IMR-90 (cell line): ENCODE measurements around the gene REV3L. TPM values are rescaled to one million over a fixed set of nuclear protein-coding genes. Genes with fewer than 3 reads are reported as not detected.

Source experiments
- ATAC-seq: fragments of 200-7000 bp; cut with Tn5 transposase; 2 replicates; pipeline ENCODE4 v1.9.1; 2020; ENCODE audit warnings: low read depth, mild to moderate bottlenecking, moderate library complexity
- BruUV-seq: library from RNA; stranded (reverse); fragments of 400-500 nt; replicated peaks from 2 replicates; lab custom pipeline; 2021; lab: Mats Ljungman, UMichigan
- CTCF ChIA-PET: fragments of 300-600 bp; formaldehyde crosslinking; extraction: SDS; loops from one replicate; lab custom pipeline; 2021; ENCODE audit warnings: antibody characterized with exemption; lab: Yijun Ruan, JAX
- POLR2A ChIA-PET: fragments of 300-600 bp; sonication (Branson Sonifier 250); formaldehyde crosslinking; loops from one replicate; lab custom pipeline; 2022; ENCODE audit warnings: antibody characterized with exemption; ENCODE audit not compliant: unreplicated experiment; lab: Charles Lee
- DNase-seq: peaks from one replicate; pipeline ENCODE4 v3.0.0; 2013
- H2AFZ ChIP-seq: replicated peaks from 2 replicates; pipeline ENCODE3; 2013; ENCODE audit warnings: low read length, mild to moderate bottlenecking; ENCODE audit not compliant: poor library complexity
- H2AK5ac ChIP-seq: 2 replicates; pipeline ENCODE4 v1.6.1; 2013; ENCODE audit warnings: low read depth, low read length, inconsistent platforms
- H2AK9ac ChIP-seq: replicated peaks from 2 replicates; pipeline ENCODE3; 2013; ENCODE audit warnings: mild to moderate bottlenecking, low read depth, low read length, moderate library complexity; ENCODE audit not compliant: poor library complexity
- H2BK120ac ChIP-seq: 2 replicates; pipeline ENCODE4 v1.6.1; 2013; ENCODE audit warnings: low read depth, low read length, inconsistent platforms
- H2BK15ac ChIP-seq: 3 replicates; pipeline ENCODE4 v1.6.1; 2013; ENCODE audit warnings: low read depth, low read length, inconsistent platforms
- H2BK20ac ChIP-seq: 2 replicates; pipeline ENCODE4 v1.6.1; 2013; ENCODE audit warnings: low read depth, mild to moderate bottlenecking, inconsistent platforms, low read length, moderate library complexity
- H2BK5ac ChIP-seq: 2 replicates; pipeline ENCODE4 v1.6.1; 2013; ENCODE audit warnings: mild to moderate bottlenecking, low read depth, low read length, inconsistent platforms; ENCODE audit not compliant: poor library complexity, severe bottlenecking
- H3K14ac ChIP-seq: replicated peaks from 2 replicates; pipeline ENCODE4 v1.6.1; 2013; ENCODE audit warnings: low read depth, low read length, inconsistent platforms
- H3K18ac ChIP-seq: 2 replicates; pipeline ENCODE4 v1.6.1; 2013; ENCODE audit warnings: low read depth, low read length, control low read depth
- H3K23ac ChIP-seq: 2 replicates; pipeline ENCODE4 v1.6.1; 2013; ENCODE audit warnings: low read depth, low read length, inconsistent platforms
- H3K27ac ChIP-seq: 2 replicates; pipeline ENCODE4 v1.5.1; 2013; ENCODE audit warnings: mild to moderate bottlenecking, control low read depth, low read length; ENCODE audit not compliant: insufficient read depth
- H3K27me3 ChIP-seq: 2 replicates; pipeline ENCODE4 v1.6.1; 2013; ENCODE audit warnings: low read length; ENCODE audit not compliant: control insufficient read depth, insufficient read depth
- H3K36me3 ChIP-seq: 2 replicates; pipeline ENCODE4 v1.6.1; 2013; ENCODE audit warnings: low read length, mixed read lengths; ENCODE audit not compliant: control insufficient read depth, insufficient read depth
- H3K4ac ChIP-seq: 2 replicates; pipeline ENCODE4 v1.6.1; 2013; ENCODE audit warnings: low read depth, low read length, inconsistent platforms
- H3K4me1 ChIP-seq: 2 replicates; pipeline ENCODE4 v1.6.1; 2013; ENCODE audit warnings: low read length, mixed read lengths; ENCODE audit not compliant: control insufficient read depth, insufficient read depth
- H3K4me2 ChIP-seq: 2 replicates; pipeline ENCODE4 v1.6.1; 2013; ENCODE audit warnings: low read depth, mild to moderate bottlenecking, control low read depth, low read length, moderate library complexity
- H3K4me3 ChIP-seq: 2 replicates; pipeline ENCODE4 v1.5.1; 2013; ENCODE audit warnings: low read depth, mild to moderate bottlenecking, control low read depth, low read length, moderate library complexity; ENCODE audit not compliant: insufficient read depth
- H3K56ac ChIP-seq: 2 replicates; pipeline ENCODE4 v1.6.1; 2013; ENCODE audit warnings: low read length, inconsistent platforms; ENCODE audit not compliant: insufficient read depth; ENCODE audit errors: extremely low read depth
- H3K79me1 ChIP-seq, 2 experiments: 2 replicates each; pipeline ENCODE4 v1.6.1; 2013; ENCODE audit warnings: low read length in 2 of 2, inconsistent platforms in 1 of 2, low read depth in 1 of 2
- H3K9ac ChIP-seq: 2 replicates; pipeline ENCODE4 v1.6.1; 2013; ENCODE audit warnings: low read depth, low read length, control low read depth
- H3K9me1 ChIP-seq: 2 replicates; pipeline ENCODE4 v1.6.1; 2013; ENCODE audit warnings: low read length, inconsistent platforms; ENCODE audit not compliant: insufficient read depth
- H3K9me3 ChIP-seq: 2 replicates; pipeline ENCODE4 v1.6.1; 2013; ENCODE audit warnings: low read length; ENCODE audit not compliant: control insufficient read depth, insufficient read depth
- H4K20me1 ChIP-seq: 2 replicates; pipeline ENCODE4 v1.6.1; 2013; ENCODE audit warnings: low read length, inconsistent platforms; ENCODE audit not compliant: insufficient read depth
- H4K5ac ChIP-seq: 2 replicates; pipeline ENCODE4 v1.6.1; 2013; ENCODE audit warnings: mild to moderate bottlenecking, low read depth, low read length, control low read depth
- H4K8ac ChIP-seq, 2 experiments: 2 replicates each; pipeline ENCODE4 v1.6.1; 2013; ENCODE audit warnings: low read depth in 2 of 2, low read length in 2 of 2, control low read depth in 1 of 2, inconsistent platforms in 1 of 2
- H4K91ac ChIP-seq: 2 replicates; pipeline ENCODE4 v1.6.1; 2013; ENCODE audit warnings: low read depth, low read length, inconsistent platforms; ENCODE audit not compliant: insufficient read depth
- BHLHE40 ChIP-seq: fragments of 150-350 bp; IDR thresholded peaks from 2 replicates; pipeline ENCODE4 v1.6.1; 2016; ENCODE audit warnings: mild to moderate bottlenecking, low read depth, low read length
- FOS ChIP-seq: fragments of 150-350 bp; IDR thresholded peaks from 2 replicates; pipeline ENCODE4 v1.6.1; 2016; ENCODE audit warnings: low read depth, low read length
- MAZ ChIP-seq: IDR thresholded peaks from 2 replicates; pipeline ENCODE4 v1.6.1; 2012; ENCODE audit warnings: low read depth, mild to moderate bottlenecking, low read length, improper control_type of control experiment, moderate library complexity, borderline replicate concordance
- NFE2L2 ChIP-seq: fragments of 150-350 bp; IDR thresholded peaks from 2 replicates; pipeline ENCODE4 v1.6.1; 2016; ENCODE audit warnings: low read depth, mild to moderate bottlenecking, low read length
- POLR2A ChIP-seq: IDR thresholded peaks from 2 replicates; pipeline ENCODE4 v1.6.1; 2012; ENCODE audit warnings: mild to moderate bottlenecking, low read depth, low read length
- SMC3 ChIP-seq: fragments of 150-350 bp; IDR thresholded peaks from 2 replicates; pipeline ENCODE4 v1.6.1; 2016; ENCODE audit warnings: low read depth, mild to moderate bottlenecking, antibody characterized with exemption, low read length, moderate library complexity
- WGBS, 2 experiments: methylation state at CpG; one replicate each; pipeline versions ENCODE4 v1.1.5 to v1.1.7; 2013; ENCODE audit warnings: missing lambda C conversion rate in 2 of 2; ENCODE audit not compliant: insufficient read length in 1 of 2; ENCODE audit errors: extremely low coverage in 2 of 2; 5-methylcytosine and 5-hydroxymethylcytosine counted together
- dilution Hi-C: fragments of 300-500 bp; cut with HindIII; formaldehyde crosslinking; loops from one replicate; pipeline ENCODE4 v1.14.3; 2018; ENCODE audit warnings: low sequenced_read_pairs; ENCODE audit not compliant: unreplicated experiment
- in situ Hi-C: fragments of 300-500 bp; cut with MboI; formaldehyde crosslinking; loops from 3 replicates; pipeline ENCODE4 v1.14.3; 2019; ENCODE audit warnings: low sequenced_read_pairs, inconsistent platforms, mixed read lengths
- intact Hi-C: fragments of 100-400 bp; cut with micrococcal nuclease; formaldehyde crosslinking; loops from 2 replicates; pipeline ENCODE4 v1.10.0; 2022
- polyA plus RNA-seq, 3 experiments: library from polyadenylated mRNA; depleted of rRNA; stranded (reverse); fragments of >200 nt; gene quantifications; 2 replicates each; pipeline ENCODE4 v1.2.3, GENCODE V29; 2012; ENCODE audit warnings: low replicate concordance in 1 of 3
- total RNA-seq: library from RNA; depleted of rRNA; stranded (reverse); fragments of >200 nt; gene quantifications from 2 replicates; pipeline ENCODE4 v1.2.3, GENCODE V29; 2012
- TF ChIP-seq, protein P1 (sequence below): fragments of 150-350 bp; IDR thresholded peaks from 2 replicates; pipeline ENCODE4 v1.6.1; 2017; ENCODE audit warnings: mild to moderate bottlenecking, antibody characterized with exemption, low read length, low read depth
- TF ChIP-seq, protein P2 (sequence below): fragments of 150-350 bp; IDR thresholded peaks from 2 replicates; pipeline ENCODE4 v1.6.1; 2016; ENCODE audit warnings: low read depth, mild to moderate bottlenecking, low read length, moderate library complexity, borderline replicate concordance

The REV3L gene
- total and polyA plus RNA-seq, 2 of the 4 experiments (the other 2 are of a cell fraction) = 7.4 to 15.4 TPM

DNA sequence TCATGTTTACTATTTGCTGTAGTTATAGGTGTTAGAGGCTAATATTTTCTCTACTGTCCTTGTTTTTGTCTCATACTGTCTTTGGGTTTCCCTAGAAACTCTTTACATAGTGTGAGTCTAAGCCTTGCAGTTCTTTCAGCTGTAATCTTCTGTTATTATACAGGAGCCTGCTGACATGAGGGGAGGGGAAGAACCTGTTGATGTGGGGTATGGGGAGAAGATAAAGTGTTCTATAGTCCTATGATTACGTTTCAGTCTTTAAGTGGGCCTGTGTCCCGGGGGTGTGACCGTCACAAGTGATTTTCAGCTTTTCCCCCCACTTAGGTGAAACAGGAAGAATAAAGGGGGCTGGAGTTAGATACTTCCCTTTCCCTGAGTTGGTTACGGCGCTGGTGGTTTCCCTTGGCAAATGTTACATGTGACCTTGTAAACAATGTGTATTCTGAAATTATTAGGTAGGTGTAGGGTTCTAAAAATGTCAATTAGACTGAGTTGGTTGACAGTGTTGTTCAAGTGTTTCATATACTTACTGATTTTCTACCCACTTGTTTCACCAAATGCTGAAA lies 41.3 kb downstream of the REV3L start:
- no peak overlapping the region for H2BK15ac ChIP-seq
- H3K14ac ChIP-seq = no peak overlapping the region
- no peak overlapping the region for H4K5ac ChIP-seq
- H3K36me3 ChIP-seq = peaks cover 2% of the 10 kb centered on the region; the same call in 1 of the 2 replicates
- H2AK5ac ChIP-seq = no peak overlapping the region
- TF ChIP-seq, protein P1, sequence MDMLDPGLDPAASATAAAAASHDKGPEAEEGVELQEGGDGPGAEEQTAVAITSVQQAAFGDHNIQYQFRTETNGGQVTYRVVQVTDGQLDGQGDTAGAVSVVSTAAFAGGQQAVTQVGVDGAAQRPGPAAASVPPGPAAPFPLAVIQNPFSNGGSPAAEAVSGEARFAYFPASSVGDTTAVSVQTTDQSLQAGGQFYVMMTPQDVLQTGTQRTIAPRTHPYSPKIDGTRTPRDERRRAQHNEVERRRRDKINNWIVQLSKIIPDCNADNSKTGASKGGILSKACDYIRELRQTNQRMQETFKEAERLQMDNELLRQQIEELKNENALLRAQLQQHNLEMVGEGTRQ = no peak
- TF ChIP-seq POLR2A (no peak), SMC3 (no peak), MAZ (no peak), NFE2L2 (no peak), FOS (no peak), BHLHE40 (no peak)
- TF ChIP-seq, protein P2, sequence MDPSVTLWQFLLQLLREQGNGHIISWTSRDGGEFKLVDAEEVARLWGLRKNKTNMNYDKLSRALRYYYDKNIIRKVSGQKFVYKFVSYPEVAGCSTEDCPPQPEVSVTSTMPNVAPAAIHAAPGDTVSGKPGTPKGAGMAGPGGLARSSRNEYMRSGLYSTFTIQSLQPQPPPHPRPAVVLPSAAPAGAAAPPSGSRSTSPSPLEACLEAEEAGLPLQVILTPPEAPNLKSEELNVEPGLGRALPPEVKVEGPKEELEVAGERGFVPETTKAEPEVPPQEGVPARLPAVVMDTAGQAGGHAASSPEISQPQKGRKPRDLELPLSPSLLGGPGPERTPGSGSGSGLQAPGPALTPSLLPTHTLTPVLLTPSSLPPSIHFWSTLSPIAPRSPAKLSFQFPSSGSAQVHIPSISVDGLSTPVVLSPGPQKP = no peak
- H2AK9ac ChIP-seq = no peak overlapping the region
- H4K20me1 ChIP-seq = peaks cover 42% of the 10 kb centered on the region
- H2BK5ac ChIP-seq = no peak overlapping the region
- no peak overlapping the region for H3K4me3 ChIP-seq
- no peaks in the 10 kb centered on the region for H3K9me3 ChIP-seq
- ChIA-PET CTCF (no interaction called here), POLR2A (no interaction called here)
- no peak overlapping the region for H2BK120ac ChIP-seq
- intact Hi-C loops = no loop called here
- no peak overlapping the region for H3K23ac ChIP-seq
- H3K9ac ChIP-seq = no peak overlapping the region
- WGBS, 2 experiments = no CpG with 5 or more reads among the region's 5 CpGs
- BruUV-seq = no TSS peak
- H3K27me3 ChIP-seq = no peaks in the 10 kb centered on the region
- dilution Hi-C loops = no loop called here
- in situ Hi-C loops = no loop called here
- H2BK20ac ChIP-seq = no peak overlapping the region
- H3K4me1 ChIP-seq = peaks cover 2% of the 10 kb centered on the region; the same call in 1 of the 2 replicates
- no peak overlapping the region for H3K27ac ChIP-seq
- H4K91ac ChIP-seq = no peak overlapping the region
- H3K56ac ChIP-seq = no peak overlapping the region
- no peaks in the 10 kb centered on the region for H3K9me1 ChIP-seq
- no peak overlapping the region for H3K18ac ChIP-seq
- no peak overlapping the region for H3K4me2 ChIP-seq
- DNase-seq = no peak
- H3K79me1 ChIP-seq = peaks cover 29 to 56% of the 10 kb centered on the region in 2 experiments
- ATAC-seq = no peak
- no peak overlapping the region for H4K8ac ChIP-seq
- H3K4ac ChIP-seq = no peak overlapping the region
- H2AFZ ChIP-seq = no peak overlapping the region
